Neural progenitor cell (in vitro differentiated cells): ENCODE results near the gene SOAT1. TPM values are rescaled to one million over a fixed set of nuclear protein-coding genes. Genes with fewer than 3 reads are reported as not detected.

Source experiments
- DNase-seq: peaks from one replicate; pipeline ENCODE4 v3.0.0-alpha.2; 2016; ENCODE audit warnings: low spot score
- H2AFZ ChIP-seq: fragments of 200-600 bp; sonication (generic); replicated peaks from 2 replicates; pipeline ENCODE4 v1.6.1; 2016; ENCODE audit warnings: antibody characterized with exemption
- H3F3A ChIP-seq: fragments of 200-600 bp; sonication (generic); 2 replicates; pipeline ENCODE4 v1.6.1; 2016; ENCODE audit warnings: antibody characterized with exemption, low read depth
- H3K27ac ChIP-seq: fragments of 200-600 bp; sonication (generic); 2 replicates; pipeline ENCODE4 v1.5.1; 2016; ENCODE audit warnings: mild to moderate bottlenecking
- H3K27me3 ChIP-seq: fragments of 200-600 bp; sonication (generic); 2 replicates; pipeline ENCODE4 v1.6.1; 2016; ENCODE audit warnings: mild to moderate bottlenecking, moderate library complexity
- H3K36me3 ChIP-seq: fragments of 200-600 bp; sonication (generic); 2 replicates; pipeline ENCODE4 v1.5.1; 2016
- H3K4me1 ChIP-seq: fragments of 200-600 bp; sonication (generic); 2 replicates; pipeline ENCODE4 v1.6.1; 2016; ENCODE audit warnings: mixed run types
- H3K4me2 ChIP-seq: fragments of 200-600 bp; sonication (generic); 2 replicates; pipeline ENCODE4 v1.6.1; 2016
- H3K4me3 ChIP-seq: fragments of 200-600 bp; sonication (generic); 2 replicates; pipeline ENCODE4 v1.5.1; 2016
- H3K79me2 ChIP-seq: fragments of 200-600 bp; sonication (generic); 2 replicates; pipeline ENCODE4 v1.6.1; 2016; ENCODE audit warnings: low read depth
- H3K9ac ChIP-seq: fragments of 200-600 bp; sonication (generic); 2 replicates; pipeline ENCODE4 v1.6.1; 2016
- H3K9me3 ChIP-seq: fragments of 200-600 bp; sonication (generic); 2 replicates; pipeline ENCODE4 v1.5.1; 2016; ENCODE audit warnings: low read depth
- H4K20me1 ChIP-seq: fragments of 200-600 bp; sonication (generic); 2 replicates; pipeline ENCODE4 v1.6.1; 2016; ENCODE audit warnings: low read depth
- H3K27ac Mint-ChIP-seq: 3 replicates; pipeline ENCODE4 v1.8.0; 2021; ENCODE audit warnings: mixed read lengths
- H3K27me3 Mint-ChIP-seq: 2 replicates; pipeline ENCODE4 v1.8.0; 2022; ENCODE audit warnings: low read depth, mild to moderate bottlenecking, inconsistent platforms, moderate library complexity, mixed read lengths; ENCODE audit not compliant: insufficient read depth
- H3K36me3 Mint-ChIP-seq: 3 replicates; pipeline ENCODE4 v1.8.0; 2021; ENCODE audit warnings: mixed read lengths
- H3K4me1 Mint-ChIP-seq: 3 replicates; pipeline ENCODE4 v1.8.0; 2021; ENCODE audit warnings: mixed read lengths
- H3K4me3 Mint-ChIP-seq: 3 replicates; pipeline ENCODE4 v1.8.0; 2021; ENCODE audit warnings: mild to moderate bottlenecking, moderate library complexity, mixed read lengths
- H3K9me3 Mint-ChIP-seq: 3 replicates; pipeline ENCODE4 v1.8.0; 2020; ENCODE audit warnings: mixed read lengths
- CTCF ChIP-seq: fragments of 200-600 bp; sonication (generic); IDR thresholded peaks from 2 replicates; pipeline ENCODE4 v1.5.1; 2017; ENCODE audit warnings: antibody characterized with exemption, mild to moderate bottlenecking
- EZH2 ChIP-seq: fragments of 200-600 bp; sonication (generic); IDR thresholded peaks from 2 replicates; pipeline ENCODE4 v1.6.1; 2017; ENCODE audit warnings: antibody characterized with exemption, mild to moderate bottlenecking, moderate library complexity
- EZH2phosphoT487 ChIP-seq: fragments of 200-600 bp; sonication (generic); IDR thresholded peaks from 2 replicates; pipeline ENCODE4 v1.6.1; 2017; ENCODE audit warnings: antibody characterized with exemption
- total RNA-seq: library from RNA; depleted of rRNA; stranded (reverse); fragments of >200 nt; gene quantifications from 2 replicates; pipeline ENCODE4 v1.2.3, GENCODE V29; 2015; ENCODE audit warnings: low replicate concordance

The SOAT1 gene
- total RNA-seq, 1 donor from 2014 or later = 15.3 TPM

GRCh38 chr1:179311149-179311700 lies 17.6 kb downstream of the SOAT1 start:
- Histone ChIP-seq H3K9ac (no peak overlapping the region), H3K4me2 (no peak overlapping the region), H3K4me1 (no peaks in the 10 kb centered on the region), H3K79me2 (no peaks in the 10 kb centered on the region), H4K20me1 (no peaks in the 10 kb centered on the region), H3K4me3 (no peak overlapping the region), H2AFZ (no peak overlapping the region), H3K9me3 (no peaks in the 10 kb centered on the region), H3K27me3 (no peaks in the 10 kb centered on the region), H3K27ac (no peak overlapping the region), H3F3A (no peaks in the 10 kb centered on the region), H3K36me3 (no peaks in the 10 kb centered on the region)
- Mint-ChIP-seq H3K4me3 (no peak overlapping the region), H3K27ac (no peak overlapping the region), H3K36me3 (peaks cover 11% of the 10 kb centered on the region), H3K27me3 (no peaks in the 10 kb centered on the region), H3K4me1 (peaks cover 7% of the 10 kb centered on the region), H3K9me3 (no peaks in the 10 kb centered on the region)
- TF ChIP-seq EZH2phosphoT487 = no peak
- no peak for TF ChIP-seq EZH2
- TF ChIP-seq CTCF = no peak
- DNase-seq = no peak

- no peak overlapping the region for H3K4me3 Mint-ChIP-seq
- H3K27ac ChIP-seq = no peak overlapping the region
- no peaks in the 10 kb centered on the region for H3K27me3 Mint-ChIP-seq
- H2AFZ ChIP-seq = no peak overlapping the region
- no peaks in the 10 kb centered on the region for H3K27me3 ChIP-seq
- no peak overlapping the region for H3K4me3 ChIP-seq
- H3K9me3 Mint-ChIP-seq = no peaks in the 10 kb centered on the region
- no peaks in the 10 kb centered on the region for H4K20me1 ChIP-seq
- H3K27ac Mint-ChIP-seq = no peak overlapping the region
- H3K36me3 ChIP-seq = no peaks in the 10 kb centered on the region
- TF ChIP-seq EZH2phosphoT487 = no peak
- no peak for TF ChIP-seq CTCF
- H3F3A ChIP-seq = no peaks in the 10 kb centered on the region
- H3K4me1 ChIP-seq = no peaks in the 10 kb centered on the region
- no peak overlapping the region for H3K9ac ChIP-seq
- H3K79me2 ChIP-seq = no peaks in the 10 kb centered on the region
- no peaks in the 10 kb centered on the region for H3K9me3 ChIP-seq
- H3K36me3 Mint-ChIP-seq = peaks cover 8% of the 10 kb centered on the region
- H3K4me2 ChIP-seq = no peak overlapping the region
- DNase-seq = no peak
- H3K4me1 Mint-ChIP-seq = peaks cover 7% of the 10 kb centered on the region
These were observed 19.4 kb downstream of the SOAT1 start for GRCh38 chr1:179313004-179313403.

- Mint-ChIP-seq H3K27me3 (no peaks in the 10 kb centered on the region), H3K9me3 (peaks cover under 1% of the 10 kb centered on the region), H3K4me1 (peaks cover 15% of the 10 kb centered on the region), H3K4me3 (no peak overlapping the region), H3K36me3 (peaks cover 17% of the 10 kb centered on the region), H3K27ac (no peak overlapping the region)
- no peak overlapping the region for H3K4me2 ChIP-seq
- H3K9me3 ChIP-seq = no peaks in the 10 kb centered on the region
- peaks cover 3% of the 10 kb centered on the region for H3K4me1 ChIP-seq
- H2AFZ ChIP-seq = no peak overlapping the region
- TF ChIP-seq CTCF (no peak), EZH2phosphoT487 (no peak), EZH2 (no peak)
- H4K20me1 ChIP-seq = no peaks in the 10 kb centered on the region
- no peaks in the 10 kb centered on the region for H3K36me3 ChIP-seq
- no peak overlapping the region for H3K27ac ChIP-seq
- H3K4me3 ChIP-seq = no peak overlapping the region
- H3K79me2 ChIP-seq = peaks cover 6% of the 10 kb centered on the region
- DNase-seq = no peak
- no peak overlapping the region for H3K9ac ChIP-seq
- no peaks in the 10 kb centered on the region for H3F3A ChIP-seq
- H3K27me3 ChIP-seq = no peaks in the 10 kb centered on the region
These were observed 21.3 kb downstream of the SOAT1 start for GRCh38 chr1:179314928-179315327.
